Brain pericyte (primary cell): ENCODE data around the gene SORL1-AS1.
A peak's percentile ranks its signal among the peaks of the same experiment; 100 is the strongest.
"Not testable (repeated sequence)": the region's sequence is repeated elsewhere in the genome, so short reads cannot be mapped to it uniquely, and the experiment has no call there.

Experiments
- DNase-seq: peaks from one replicate; pipeline ENCODE4 v3.0.0-alpha.2; 2012; ENCODE audit warnings: low read depth, low spot score

Gene SORL1-AS1

DNA sequence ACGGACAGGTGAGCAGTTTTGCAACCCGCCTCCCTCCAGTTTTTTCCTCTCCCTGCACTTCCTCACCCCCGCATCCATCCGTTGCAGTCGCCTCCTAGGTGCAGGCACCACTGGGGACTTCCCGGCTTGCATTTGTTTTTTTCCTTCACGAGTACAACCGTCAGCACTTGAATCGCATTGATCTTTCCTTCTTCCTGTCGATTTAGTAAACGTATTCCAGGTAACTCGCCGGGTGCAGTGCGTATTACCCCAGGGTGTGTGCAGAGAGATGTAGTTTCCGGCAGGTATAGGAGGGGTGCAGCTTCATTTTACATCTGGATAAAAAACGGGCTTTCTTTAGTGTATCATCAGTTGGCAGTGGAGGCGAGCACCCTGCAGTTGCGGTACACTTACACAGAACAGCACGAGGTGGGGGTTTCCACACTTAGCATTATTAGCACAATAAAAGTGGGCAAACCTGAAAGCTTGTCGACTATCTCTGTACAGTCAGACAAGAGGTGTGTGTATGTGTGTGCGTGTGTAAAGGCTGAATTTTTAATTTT lies at the start of gene SORL1-AS1:
TSS of gene SORL1-AS1 (minus strand) at position 359 of the 542 bp plus-strand sequence.
- DNase-seq: no peak

GRCh38 chr11:121500717-121501116 lies 48.0 kb upstream of the SORL1-AS1 start:
- DNase-seq: no peak

DNA sequence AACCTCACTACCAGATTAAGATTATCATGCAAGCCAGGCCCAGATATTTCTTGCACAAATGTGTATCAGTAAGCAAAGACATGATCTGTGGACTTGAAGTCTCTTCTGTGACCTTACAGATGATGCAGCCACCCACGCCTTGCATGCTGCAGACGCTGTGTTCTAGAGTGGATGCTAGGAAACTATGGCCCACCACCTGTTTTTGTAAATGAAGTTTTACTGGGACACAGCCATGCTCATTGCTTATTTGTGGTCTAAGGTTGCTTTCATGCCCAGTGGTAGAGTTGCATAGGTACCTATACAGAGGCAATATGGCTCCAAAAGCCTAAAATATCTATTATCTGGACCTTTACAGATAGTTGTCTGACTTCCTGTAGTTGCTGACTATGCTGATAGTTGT lies 47.5 kb upstream of the SORL1-AS1 start:
- no peak for DNase-seq

GRCh38 chr11:121499405-121499804 lies 46.6 kb upstream of the SORL1-AS1 start:
- no peak for DNase-seq

DNA sequence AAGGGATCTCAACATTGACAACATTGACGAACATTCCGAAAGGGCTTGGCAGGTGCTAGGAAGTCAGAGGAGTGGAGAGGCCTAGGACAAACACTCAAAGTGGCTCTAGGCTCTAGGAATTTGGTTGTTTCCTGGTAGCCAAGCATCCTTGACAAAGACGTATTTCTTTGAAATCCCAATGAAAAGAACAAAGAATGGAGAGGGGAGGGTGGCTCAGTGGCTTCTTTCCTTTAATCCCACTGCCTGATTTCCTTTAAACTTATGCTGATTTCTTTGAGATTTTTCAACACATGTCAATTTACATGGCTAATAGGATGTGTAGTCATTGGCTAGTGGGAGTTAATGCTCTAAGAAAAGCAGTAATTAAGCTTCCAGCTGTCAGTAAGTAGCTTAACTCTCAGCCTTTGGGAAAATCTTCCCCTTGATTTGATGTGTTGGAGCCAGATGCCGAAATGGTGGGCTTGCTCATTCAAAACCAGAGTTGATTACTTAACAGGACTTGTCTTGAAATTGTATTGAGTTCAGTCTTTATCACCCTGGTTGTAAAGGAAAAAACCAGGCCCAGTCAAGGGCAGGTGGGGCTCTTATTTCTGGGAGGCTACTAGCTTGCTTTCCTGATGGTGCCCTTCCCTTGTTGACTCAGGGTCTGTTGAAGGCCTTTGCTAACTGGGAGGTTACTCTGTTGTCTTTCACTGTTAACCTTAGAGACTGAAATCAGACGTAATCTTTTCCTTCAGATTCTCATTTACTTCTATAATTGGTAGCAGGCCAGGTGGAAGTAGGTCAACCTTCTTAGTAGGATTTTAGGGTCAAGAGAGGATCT lies 44.6 kb upstream of the SORL1-AS1 start:
- DNase-seq: no peak

DNA sequence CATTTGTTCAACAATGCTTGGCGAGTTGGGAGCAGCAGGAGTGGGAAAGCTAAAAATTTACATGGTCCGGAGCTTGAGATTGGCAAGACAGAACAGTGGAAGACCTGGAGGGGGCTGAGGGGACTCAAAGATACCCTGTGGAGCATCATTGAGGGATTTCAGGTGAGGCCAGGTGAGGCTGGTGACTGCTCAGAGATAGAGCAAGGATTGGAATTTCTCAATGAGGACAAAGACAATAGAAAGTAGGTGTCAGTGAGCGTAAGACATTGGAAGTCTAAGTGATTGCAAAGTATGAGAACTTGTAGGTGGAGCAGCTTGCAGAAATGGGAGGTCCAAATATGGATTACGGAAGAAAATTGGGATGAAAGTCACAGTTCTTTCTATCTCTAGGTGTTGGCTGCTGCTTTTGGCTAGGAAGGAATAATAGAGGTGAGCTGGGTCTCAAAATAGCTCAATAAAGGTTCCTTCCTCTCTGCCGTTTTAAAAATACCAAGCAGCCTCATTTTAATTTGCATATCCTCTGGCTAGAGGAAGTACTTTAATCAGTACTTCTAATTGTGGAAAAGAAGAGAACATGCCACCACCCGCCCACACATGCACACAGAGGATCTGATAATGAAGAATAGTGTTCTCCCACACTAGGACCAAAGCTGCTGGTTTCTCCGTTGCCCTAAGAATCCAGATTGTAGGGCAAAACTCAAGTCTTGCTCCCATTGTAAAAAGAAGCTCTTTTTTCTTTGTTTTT lies 41.8 kb upstream of the SORL1-AS1 start:
- DNase-seq: no peak

- no peak for DNase-seq
Observed at GRCh38 chr11:121489823-121490222, 37.1 kb upstream of the SORL1-AS1 start.

DNA sequence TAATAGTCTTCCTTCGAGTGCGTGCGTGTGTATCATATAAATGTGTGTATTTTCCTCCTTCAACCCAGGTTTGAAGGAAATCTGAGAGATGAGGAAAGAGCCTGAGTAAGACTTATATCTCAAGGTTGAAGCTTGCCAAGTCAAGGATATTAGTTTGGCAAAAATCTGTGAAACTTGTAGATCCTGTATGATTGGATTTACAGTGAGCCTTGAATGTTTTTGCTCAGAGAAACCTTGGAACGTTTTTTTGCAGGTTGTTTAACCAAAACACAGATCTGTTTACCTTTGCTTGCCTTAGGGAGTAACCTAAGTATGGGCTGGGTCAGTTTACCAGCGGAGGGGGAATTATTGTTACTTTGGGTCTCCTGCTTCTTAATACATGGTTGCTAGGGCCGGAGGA lies 35.9 kb upstream of the SORL1-AS1 start:
- no peak for DNase-seq

GRCh38 chr11:121488170-121488569 lies 35.4 kb upstream of the SORL1-AS1 start:
- DNase-seq: no peak

GRCh38 chr11:121487191-121487590 lies 34.4 kb upstream of the SORL1-AS1 start:
- no peak for DNase-seq

GRCh38 chr11:121486054-121486453 lies 33.3 kb upstream of the SORL1-AS1 start:
- DNase-seq: no peak

DNA sequence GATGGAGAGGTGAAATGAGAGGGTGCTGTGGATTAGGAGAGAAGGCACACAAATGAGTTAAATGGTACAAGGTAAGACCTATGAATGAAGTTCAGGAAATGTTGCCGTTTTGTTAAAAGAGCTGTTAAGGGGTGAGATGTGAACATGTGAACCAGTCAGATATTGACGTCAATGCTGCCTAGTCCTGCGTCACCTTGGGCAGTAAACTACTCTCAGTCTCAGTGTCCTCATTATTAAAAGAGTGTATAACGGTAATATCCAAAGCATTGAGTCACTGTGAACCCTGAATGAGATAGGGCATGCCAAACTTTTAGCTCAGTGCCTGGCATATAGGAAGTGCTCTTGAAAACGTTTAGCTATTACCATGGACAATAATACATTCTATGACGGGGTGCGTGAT lies 32.4 kb upstream of the SORL1-AS1 start:
- DNase-seq: no peak

DNA sequence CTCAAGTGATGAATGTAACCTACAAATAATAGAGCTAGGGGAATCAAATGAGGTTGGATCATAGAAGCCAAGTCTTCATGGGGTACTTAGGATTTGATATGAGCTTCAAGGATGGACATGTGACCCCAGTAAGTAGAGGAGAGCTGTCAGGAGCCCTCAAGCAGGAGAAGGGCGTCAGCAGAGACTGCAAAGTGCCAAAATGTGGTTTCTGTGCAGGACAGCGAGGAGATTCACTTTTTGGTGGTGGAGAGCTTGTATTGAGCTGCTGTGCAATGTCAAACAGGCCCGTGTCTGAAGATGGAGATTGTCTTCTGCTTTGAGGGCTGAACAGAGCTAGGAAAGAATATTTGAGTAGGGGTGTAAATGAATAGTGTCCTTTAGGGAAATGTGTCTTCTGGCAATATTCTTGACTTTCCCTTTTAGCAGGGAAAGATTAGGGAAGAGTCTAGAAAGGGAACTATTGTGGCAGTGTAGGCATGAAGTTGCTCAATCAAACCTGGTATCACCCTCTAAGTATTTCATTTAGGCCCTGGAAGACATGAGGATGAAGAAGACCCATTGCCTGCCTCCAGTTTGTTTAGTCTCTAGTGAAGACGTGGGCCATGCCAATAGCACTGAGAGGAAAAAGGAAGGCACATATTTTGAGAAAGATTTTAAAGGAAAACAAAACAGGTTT lies 31.2 kb upstream of the SORL1-AS1 start:
- DNase-seq: no peak

DNA sequence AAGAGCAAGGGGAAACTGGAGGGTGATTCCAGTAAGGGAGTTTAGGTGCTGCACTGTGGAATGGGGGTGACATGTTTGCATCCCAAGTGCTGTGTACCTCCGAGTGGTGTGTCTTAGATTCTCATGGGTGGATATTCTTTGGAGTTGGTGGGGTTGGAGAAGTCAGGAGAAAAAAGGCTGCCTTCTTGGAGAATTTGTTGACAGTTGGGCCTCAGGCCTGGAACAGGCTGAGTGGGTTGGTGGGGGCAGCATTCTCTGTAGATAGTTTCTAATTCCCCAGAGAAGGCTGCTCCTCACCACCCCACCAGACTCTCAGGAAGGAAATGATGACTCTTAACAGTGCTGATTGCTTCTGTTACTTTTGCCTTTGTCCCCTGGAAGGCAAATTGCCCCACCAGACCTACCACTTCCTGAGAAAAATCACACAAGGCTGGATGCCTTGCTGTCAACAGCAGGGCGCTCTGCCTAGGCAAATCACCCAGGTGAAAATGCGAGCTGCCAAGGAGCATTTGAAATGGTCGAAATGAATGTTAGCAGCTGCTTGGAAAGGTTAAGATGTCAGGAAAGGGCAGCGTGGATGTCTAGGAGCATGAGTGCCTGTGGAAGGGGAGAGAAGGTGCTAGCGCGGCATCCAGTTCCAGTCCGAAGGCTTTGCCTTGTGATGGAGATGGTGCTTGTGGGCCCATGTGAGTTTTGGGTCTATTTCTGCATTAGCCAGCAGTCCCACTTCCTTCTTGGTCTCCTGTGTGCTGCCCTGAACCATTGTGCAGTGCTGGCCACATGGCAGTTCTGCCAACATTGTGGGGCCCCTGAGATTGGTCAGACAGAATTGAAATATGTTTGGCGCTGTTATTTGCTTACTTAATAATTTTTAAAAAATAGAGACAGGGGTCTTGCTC lies 29.7 kb upstream of the SORL1-AS1 start:
- no peak for DNase-seq

- not testable (repeated sequence) for DNase-seq
Observed at GRCh38 chr11:121481484-121482230, 28.9 kb upstream of the SORL1-AS1 start.

DNA sequence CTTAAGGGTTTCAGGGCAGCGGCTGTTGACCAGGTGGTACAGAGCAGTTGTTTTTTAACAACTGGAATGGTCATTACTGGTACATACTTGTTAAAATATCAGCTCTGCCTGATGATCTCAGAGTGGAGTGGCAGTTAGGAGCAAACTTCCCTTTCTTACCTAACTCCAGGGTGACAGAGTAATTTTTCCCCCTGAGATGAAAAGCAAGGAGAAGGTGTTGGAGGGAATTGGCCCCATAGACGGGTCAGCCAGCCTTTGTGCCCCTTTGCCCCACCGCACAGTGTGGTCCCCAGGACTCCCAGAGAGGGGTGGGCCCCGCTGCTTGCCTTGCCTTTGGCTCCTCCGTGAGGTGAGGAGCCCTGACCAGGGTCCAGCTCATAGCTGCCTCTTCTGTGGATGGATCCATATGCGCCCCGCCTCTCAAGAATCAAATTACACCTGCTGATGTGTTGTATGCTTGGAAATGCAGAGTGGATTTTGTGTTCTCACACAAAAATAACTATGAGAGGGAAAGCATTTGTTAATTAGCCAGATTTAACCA lies 27.0 kb upstream of the SORL1-AS1 start:
- DNase-seq: no peak

- DNase-seq: peak; percentile 36
Observed at GRCh38 chr11:121478895-121479697, 26.3 kb upstream of the SORL1-AS1 start.

- no peak for DNase-seq
Observed at GRCh38 chr11:121478226-121478894, 25.6 kb upstream of the SORL1-AS1 start.
